ENCODE results near the gene TAF6.

The TAF6 gene

GRCh38 chr7:100155553-100156317, 36.6 kb upstream of the TAF6 start:
- no peak overlapping the region for H3K4me3 ChIP-seq (replicated peaks in 1 of 2; ENCODE audit: low read depth in 2 of 2, low read length in 2 of 2)
- TF ChIP-seq CTCF (IDR thresholded peaks at IDR 0.05; ENCODE audit: low read depth, low read length), result no peak
- no peak for DNase-seq (ENCODE audit: low read depth in 2 of 2)

- TF ChIP-seq CTCF (IDR thresholded peaks at IDR 0.05; ENCODE audit: low read depth, low read length), result no peak
- H3K4me3 ChIP-seq (replicated peaks in 1 of 2; ENCODE audit: low read depth in 2 of 2, low read length in 2 of 2), result no peak overlapping the region
- no peak for DNase-seq (ENCODE audit: low read depth in 2 of 2)
Observed at GRCh38 chr7:100154651-100155491, 35.7 kb upstream of the TAF6 start.

GRCh38 chr7:100153708-100154535, 34.8 kb upstream of the TAF6 start:
- H3K4me3 ChIP-seq (replicated peaks in 1 of 2; ENCODE audit: low read depth in 2 of 2, low read length in 2 of 2), result no peak overlapping the region
- no peak for TF ChIP-seq CTCF (IDR thresholded peaks at IDR 0.05; ENCODE audit: low read depth, low read length)
- no peak for DNase-seq (ENCODE audit: low read depth in 2 of 2)

- no peak overlapping the region for H3K4me3 ChIP-seq (replicated peaks in 1 of 2; ENCODE audit: low read depth in 2 of 2, low read length in 2 of 2)
- TF ChIP-seq CTCF (IDR thresholded peaks at IDR 0.05; ENCODE audit: low read depth, low read length), result no peak
- DNase-seq (ENCODE audit: low read depth in 2 of 2), result no peak
Observed at GRCh38 chr7:100152937-100153666, 33.9 kb upstream of the TAF6 start.

DNA sequence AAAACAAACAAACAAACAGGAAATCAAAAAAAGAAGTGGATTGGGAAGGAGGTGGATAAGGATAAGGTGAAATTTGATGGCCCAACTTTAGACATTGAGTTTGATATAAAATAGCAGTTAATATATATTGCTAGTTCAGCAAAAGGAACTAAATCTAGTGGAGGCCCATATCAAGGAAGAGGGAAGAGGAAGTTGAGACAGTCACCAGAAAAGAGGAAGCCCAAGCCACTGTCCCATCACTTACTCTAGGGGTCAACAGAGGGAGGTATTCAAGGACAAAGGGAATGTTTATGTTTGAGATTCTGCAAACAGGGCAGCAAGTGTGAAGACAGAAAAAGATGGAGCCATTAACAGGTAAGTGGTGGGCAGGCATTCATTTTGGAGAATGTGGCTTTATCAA, 33.2 kb upstream of the TAF6 start:
- TF ChIP-seq CTCF (IDR thresholded peaks at IDR 0.05; ENCODE audit: low read depth, low read length), result no peak
- no peak for DNase-seq (ENCODE audit: low read depth in 2 of 2)

More for the DNA sequence above, 33.2 kb upstream of the TAF6 start:
- no peak overlapping the region for H3K4me3 ChIP-seq (replicated peaks in 1 of 2; ENCODE audit: low read depth in 2 of 2, low read length in 2 of 2)

Data from cardiac fibroblast (primary cell).